H1 (cell line): ENCODE results near the gene SOAT2. TPM values are rescaled to one million over a fixed set of nuclear protein-coding genes. Genes with fewer than 3 reads are reported as not detected.
A peak's percentile ranks its signal among the peaks of the same experiment; 100 is the strongest.

Experiments used
- CTCF ChIA-PET: fragments of 300-600 bp; sonication (Branson Sonifier 250); formaldehyde crosslinking; loops from one replicate; lab custom pipeline; 2021; ENCODE audit not compliant: partially characterized antibody; lab: Charles Lee
- POLR2A ChIA-PET: fragments of 300-600 bp; sonication (Branson Sonifier 250); formaldehyde crosslinking; loops from one replicate; lab custom pipeline; 2021; ENCODE audit warnings: inconsistent platforms; ENCODE audit not compliant: partially characterized antibody; lab: Charles Lee
- DNase-seq, 2 experiments: peaks; one replicate each; pipeline versions ENCODE4 v3.0.0 to v3.0.0-alpha.2; 2010 to 2022; ENCODE audit warnings: low spot score in 2 of 2, low read depth in 1 of 2, mixed read lengths in 1 of 2
- FAIRE-seq: peaks from 2 replicates; lab custom pipeline; 2011; peaks lifted over from hg19 to GRCh38; lab: Jason Lieb, UNC
- H2AFZ ChIP-seq: 2 replicates; pipeline ENCODE4 v1.8.1; 2012; ENCODE audit warnings: low read length, inconsistent platforms
- H2AK5ac ChIP-seq: 2 replicates; pipeline ENCODE4 v1.6.1; 2013; ENCODE audit warnings: low read depth, low read length
- H2BK120ac ChIP-seq: replicated peaks from 2 replicates; pipeline ENCODE3; 2013; ENCODE audit warnings: low read depth, low read length, inconsistent platforms
- H2BK12ac ChIP-seq: 2 replicates; pipeline ENCODE4 v1.6.1; 2013; ENCODE audit warnings: low read depth, low read length
- H2BK15ac ChIP-seq: 2 replicates; pipeline ENCODE4 v1.6.1; 2013; ENCODE audit warnings: low read length
- H2BK20ac ChIP-seq: 2 replicates; pipeline ENCODE4 v1.6.1; 2013; ENCODE audit warnings: low read length
- H2BK5ac ChIP-seq: 2 replicates; pipeline ENCODE4 v1.6.1; 2013; ENCODE audit warnings: low read depth, low read length
- H3K14ac ChIP-seq: 2 replicates; pipeline ENCODE4 v1.6.1; 2013; ENCODE audit warnings: inconsistent platforms; ENCODE audit not compliant: insufficient read length
- H3K18ac ChIP-seq: 2 replicates; pipeline ENCODE4 v1.6.1; 2013; ENCODE audit warnings: low read length; ENCODE audit errors: extremely low read depth
- H3K23ac ChIP-seq: 2 replicates; pipeline ENCODE4 v1.6.1; 2013; ENCODE audit warnings: inconsistent platforms; ENCODE audit not compliant: insufficient read length
- H3K23me2 ChIP-seq: 2 replicates; pipeline ENCODE4 v1.6.1; 2013; ENCODE audit warnings: low read depth, low read length
- H3K27ac ChIP-seq: 2 replicates; pipeline ENCODE4 v1.6.1; 2011; ENCODE audit warnings: low read depth, low read length, inconsistent platforms
- H3K27me3 ChIP-seq, 4 experiments: replicated peaks in 1 of 4; 1 replicate in 1 of 4; 2 replicates in 3 of 4; pipeline versions ENCODE4 v1.6.1 to v1.8.1; 2011 to 2013; ENCODE audit warnings: low read length in 3 of 4, mild to moderate bottlenecking in 3 of 4, inconsistent platforms in 2 of 4, mixed read lengths in 2 of 4, moderate library complexity in 1 of 4; ENCODE audit not compliant: control insufficient read depth in 3 of 4, insufficient read depth in 3 of 4; ENCODE audit errors: extremely low read depth in 1 of 4
- H3K36me3 ChIP-seq, 4 experiments: 2 replicates each; pipeline versions ENCODE4 v1.6.1 to v1.8.1; 2011 to 2013; ENCODE audit warnings: mild to moderate bottlenecking in 4 of 4, low read length in 3 of 4, moderate library complexity in 2 of 4, control low read depth in 1 of 4, inconsistent platforms in 1 of 4; ENCODE audit not compliant: insufficient read depth in 4 of 4, control insufficient read depth in 2 of 4
- H3K4ac ChIP-seq: replicated peaks from 2 replicates; pipeline ENCODE3; 2013; ENCODE audit warnings: low read length, low read depth, mixed read lengths, inconsistent platforms; ENCODE audit not compliant: insufficient read length
- H3K4me1 ChIP-seq, 4 experiments: replicated peaks in 1 of 4; 1 replicate in 1 of 4; 2 replicates in 3 of 4; pipeline versions ENCODE4 v1.6.1 to v1.8.1; 2011 to 2013; ENCODE audit warnings: low read length in 3 of 4, inconsistent platforms in 2 of 4, mixed read lengths in 1 of 4; ENCODE audit not compliant: insufficient read depth in 4 of 4, control insufficient read depth in 3 of 4
- H3K4me2 ChIP-seq, 2 experiments: 2 replicates each; pipeline versions ENCODE4 v1.6.1 to v1.8.1; 2011 to 2013; ENCODE audit warnings: low read depth in 2 of 2, low read length in 2 of 2, control low read depth in 1 of 2, inconsistent platforms in 1 of 2, mild to moderate bottlenecking in 1 of 2; ENCODE audit not compliant: insufficient read depth in 1 of 2
- H3K4me3 ChIP-seq, 4 experiments: fragments of 200-600, 300-600 bp in 1 of 4; sonication (generic), shearing (Covaris generic), sonication (Bioruptor Twin) in 1 of 4; 2 replicates each; pipeline versions ENCODE4 v1.5.1 to v1.8.1; 2011 to 2016; ENCODE audit warnings: low read length in 4 of 4, low read depth in 3 of 4, control low read depth in 2 of 4, inconsistent platforms in 2 of 4, mild to moderate bottlenecking in 2 of 4, mixed read lengths in 1 of 4, moderate library complexity in 1 of 4; ENCODE audit not compliant: insufficient read depth in 2 of 4; ENCODE audit errors: extremely low read depth in 1 of 4
- H3K56ac ChIP-seq: replicated peaks from 2 replicates; pipeline ENCODE3; 2013; ENCODE audit warnings: low read depth, mild to moderate bottlenecking, mixed read lengths, low read length, inconsistent platforms; ENCODE audit not compliant: insufficient read length
- H3K79me1 ChIP-seq: 2 replicates; pipeline ENCODE4 v1.6.1; 2013; ENCODE audit warnings: low read depth, low read length, control low read depth
- H3K79me2 ChIP-seq, 2 experiments: 2 replicates each; pipeline versions ENCODE4 v1.6.1 to v1.8.1; 2012 to 2013; ENCODE audit warnings: low read length in 2 of 2, mild to moderate bottlenecking in 2 of 2, inconsistent platforms in 1 of 2; ENCODE audit not compliant: insufficient read depth in 2 of 2, control insufficient read depth in 1 of 2
- H3K9ac ChIP-seq, 4 experiments: replicated peaks in 1 of 4; 1 replicate in 1 of 4; 2 replicates in 3 of 4; pipeline versions ENCODE4 v1.6.1 to v1.8.1; 2011 to 2013; ENCODE audit warnings: low read depth in 3 of 4, low read length in 3 of 4, control low read depth in 2 of 4, mild to moderate bottlenecking in 2 of 4, moderate library complexity in 2 of 4, inconsistent platforms in 1 of 4; ENCODE audit errors: extremely low read depth in 1 of 4
- H3K9me3 ChIP-seq, 2 experiments: 2 replicates each; pipeline versions ENCODE4 v1.6.1 to v1.8.1; 2012 to 2013; ENCODE audit warnings: mild to moderate bottlenecking in 2 of 2, moderate library complexity in 2 of 2, control low read depth in 1 of 2, inconsistent platforms in 1 of 2, low read depth in 1 of 2, low read length in 1 of 2, mixed read lengths in 1 of 2; ENCODE audit not compliant: insufficient read depth in 2 of 2
- H4K20me1 ChIP-seq, 2 experiments: replicated peaks in 1 of 2; 2 replicates each; pipeline versions ENCODE3 to v1.8.1; 2011 to 2013; ENCODE audit warnings: inconsistent platforms in 2 of 2, low read length in 2 of 2, mild to moderate bottlenecking in 1 of 2; ENCODE audit not compliant: insufficient read depth in 2 of 2, control insufficient read depth in 1 of 2
- H4K5ac ChIP-seq: 2 replicates; pipeline ENCODE4 v1.6.1; 2013; ENCODE audit warnings: low read length, low read depth, mixed read lengths, inconsistent platforms; ENCODE audit not compliant: insufficient read length
- H4K8ac ChIP-seq: 2 replicates; pipeline ENCODE4 v1.8.0; 2013; ENCODE audit warnings: mild to moderate bottlenecking, moderate library complexity, low read length, inconsistent platforms; ENCODE audit not compliant: insufficient read depth; ENCODE audit errors: extremely low read depth
- H4K91ac ChIP-seq: replicated peaks from 2 replicates; pipeline ENCODE3; 2013; ENCODE audit warnings: low read length, mixed read lengths, inconsistent platforms; ENCODE audit not compliant: insufficient read length
- CBX5 ChIP-seq: fragments of 300-800, 300-1000 bp; sonication (generic); IDR thresholded peaks from 2 replicates; pipeline ENCODE4 v1.7.1; 2016; ENCODE audit warnings: antibody characterized with exemption, low read length, low read depth
- CREB1 ChIP-seq: IDR thresholded peaks from 2 replicates; pipeline ENCODE4 v1.6.1; 2012; ENCODE audit warnings: inconsistent platforms
- YY1 ChIP-seq: IDR thresholded peaks from 2 replicates; pipeline ENCODE4 v1.6.1; 2011; ENCODE audit warnings: low read depth, mild to moderate bottlenecking, low read length
- WGBS, 2 experiments: shearing (Covaris generic) in 1 of 2; methylation state at CpG; one replicate each; pipeline versions ENCODE4 v1.1.6 to v1.1.7; 2013 to 2015; ENCODE audit warnings: low lambda C conversion rate in 2 of 2, mixed read lengths in 2 of 2, inconsistent platforms in 1 of 2, low coverage in 1 of 2, missing lambda C conversion rate in 1 of 2; ENCODE audit not compliant: insufficient replicate concordance in 2 of 2, insufficient coverage in 1 of 2, insufficient read length in 1 of 2; ENCODE audit errors: extremely low coverage in 1 of 2, missing lambda C conversion rate in 1 of 2; 5-methylcytosine and 5-hydroxymethylcytosine counted together
- polyA plus RNA-seq, 7 experiments: library from polyadenylated mRNA; depleted of rRNA in 3 of 7; stranded (reverse) in 5 of 7; unstranded in 2 of 7; fragments of >200 nt in 5 of 7; fragments of 200-250 nt in 2 of 7; gene quantifications; 1 replicate in 5 of 7; 2 replicates in 1 of 7; 4 replicates in 1 of 7; pipeline versions ENCODE4 v1.2.1 to v1.2.3, GENCODE V29; 2011 to 2013; ENCODE audit warnings: missing spikeins in 2 of 7, mixed read lengths in 2 of 7
- total RNA-seq: library from RNA; stranded (reverse); fragmentation: NEBNext Ultra II Directional; extraction: Animal tissue kit (Norgen Biotek cat#: 25700); gene quantifications from 2 replicates; pipeline ENCODE4 v1.2.1, GENCODE V29; 2021

Gene SOAT2
- total and polyA plus RNA-seq, 2 of the 8 experiments (the other 6 are each of a cell fraction or from before 2014, with no cell fraction given), result 0.08 TPM; not detected in 1

- CTCF ChIA-PET, result interaction anchor here (0.5 to 8.2 kb wide), 34 partner anchors 7 to 192 kb away, joined by 3 to 101 read pairs (median 6); partner anchors contain the start of genes CSAD, ESPL1, IGFBP6 and ITGB7
- H3K14ac ChIP-seq, result no peak overlapping the region
These were observed 58.0 kb downstream of the SOAT2 start for GRCh38 chr12:53161119-53161911.

More at GRCh38 chr12:53161119-53161911, 58.0 kb downstream of the SOAT2 start:
- no peaks in the 10 kb centered on the region for H3K79me2 ChIP-seq
- no peak overlapping the region for H2AK5ac ChIP-seq
- no peak overlapping the region for H3K27ac ChIP-seq
- no peak overlapping the region for H4K91ac ChIP-seq
- no peak overlapping the region for H4K8ac ChIP-seq
- no peak overlapping the region for H3K4me3 ChIP-seq
- H3K4me1 ChIP-seq, result peaks cover 0 to 3% (median 1%) of the 10 kb centered on the region in 4 experiments; a peak in 2 of 7 replicates
- no peaks in the 10 kb centered on the region for H3K23me2 ChIP-seq
- H3K4me2 ChIP-seq, result no peak overlapping the region
- no peak overlapping the region for H2BK5ac ChIP-seq
- H2BK20ac ChIP-seq, result no peak overlapping the region
- H3K18ac ChIP-seq, result no peak overlapping the region
- no peak overlapping the region for H3K23ac ChIP-seq
- H4K5ac ChIP-seq, result no peak overlapping the region
- POLR2A ChIA-PET, result interaction anchor here (0.7 to 3.9 kb wide), 6 partner anchors 11 to 151 kb away, joined by 3 to 18 read pairs (median 4); partner anchors contain the start of genes CSAD and ZNF740
- H2AFZ ChIP-seq, result no peak overlapping the region
- no peak overlapping the region for H3K9ac ChIP-seq
- H3K4ac ChIP-seq, result no peak overlapping the region
- H2BK120ac ChIP-seq, result no peak overlapping the region
- FAIRE-seq, result no peak
- H2BK15ac ChIP-seq, result no peak overlapping the region
- H2BK12ac ChIP-seq, result no peak overlapping the region
- peaks cover 0 to 13% (median 7%) of the 10 kb centered on the region in 4 experiments; a peak in 5 of 7 replicates for H3K27me3 ChIP-seq
- WGBS, 2 experiments, result 93% methylated on average over 8 of the region's 8 CpGs; no CpG with 5 or more reads in 1 of the 2 experiments
- no peak overlapping the region for H3K56ac ChIP-seq
- TF ChIP-seq CREB1 (no peak), CBX5 (no peak), YY1 (no peak)
- H3K36me3 ChIP-seq, result no peaks in the 10 kb centered on the region
- no peaks in the 10 kb centered on the region for H3K79me1 ChIP-seq
- no peaks in the 10 kb centered on the region for H4K20me1 ChIP-seq
- peak in 1 of 2 experiments; percentile 28 for DNase-seq
- no peaks in the 10 kb centered on the region for H3K9me3 ChIP-seq
